WTC11 (cell line): Measurements from ENCODE around the gene USH2A. TPM values are rescaled to one million over a fixed set of nuclear protein-coding genes. Genes with fewer than 3 reads are reported as not detected.

Source experiments
- ATAC-seq: fragments of 200-7000 bp; cut with Tn5 transposase; 2 replicates; pipeline ENCODE4 v1.10.0; 2021; ENCODE audit warnings: mild to moderate bottlenecking, moderate library complexity
- CTCF ChIA-PET: fragments of 300-600 bp; sonication (Branson Sonifier 250); formaldehyde crosslinking; loops from one replicate; lab custom pipeline; 2021; ENCODE audit warnings: antibody characterized with exemption; lab: Charles Lee
- POLR2A ChIA-PET: fragments of 350-600 bp; sonication (Branson Sonifier 250); formaldehyde crosslinking; loops from one replicate; lab custom pipeline; 2021; ENCODE audit warnings: antibody characterized with exemption; lab: Charles Lee
- DNase-seq: peaks from one replicate; pipeline ENCODE4 v3.0.0; 2021; ENCODE audit warnings: low spot score
- H3K27ac Mint-ChIP-seq: 2 replicates; pipeline ENCODE4 v1.8.0; 2021; ENCODE audit warnings: mixed read lengths
- H3K27me3 Mint-ChIP-seq: 2 replicates; pipeline ENCODE4 v1.8.0; 2021; ENCODE audit warnings: low read depth, mild to moderate bottlenecking, moderate library complexity, mixed read lengths
- H3K36me3 Mint-ChIP-seq: 2 replicates; pipeline ENCODE4 v1.8.0; 2021; ENCODE audit warnings: mixed read lengths
- H3K4me1 Mint-ChIP-seq: 2 replicates; pipeline ENCODE4 v1.8.0; 2022; ENCODE audit warnings: mixed read lengths
- H3K4me3 Mint-ChIP-seq: 2 replicates; pipeline ENCODE4 v1.8.0; 2021; ENCODE audit warnings: mild to moderate bottlenecking, moderate library complexity, mixed read lengths
- H3K9me3 Mint-ChIP-seq: 2 replicates; pipeline ENCODE4 v1.8.0; 2021; ENCODE audit warnings: mixed read lengths
- E2F4 ChIP-seq: sonication (generic); formaldehyde crosslinking; IDR thresholded peaks from 2 replicates; pipeline ENCODE4 v1.8.1; 2022; ENCODE audit warnings: low read depth, mild to moderate bottlenecking, moderate library complexity, missing genetic modification reagents, borderline replicate concordance
- E2F5 ChIP-seq: sonication (generic); formaldehyde crosslinking; IDR thresholded peaks from 2 replicates; pipeline ENCODE4 v1.8.1; 2022; ENCODE audit warnings: mild to moderate bottlenecking, moderate library complexity, missing genetic modification reagents
- FOXP1 ChIP-seq: sonication (generic); formaldehyde crosslinking; IDR thresholded peaks from 2 replicates; pipeline ENCODE4 v1.8.0; 2022; ENCODE audit warnings: missing genetic modification reagents, mild to moderate bottlenecking, moderate library complexity, borderline replicate concordance
- JUN ChIP-seq: sonication (generic); formaldehyde crosslinking; IDR thresholded peaks from 2 replicates; pipeline ENCODE4 v1.8.0; 2023; ENCODE audit warnings: mild to moderate bottlenecking, missing genetic modification reagents
- KAT7 ChIP-seq: sonication (generic); formaldehyde crosslinking; IDR thresholded peaks from 2 replicates; pipeline ENCODE4 v1.8.1; 2023; ENCODE audit warnings: missing genetic modification reagents, mild to moderate bottlenecking, borderline replicate concordance
- NR3C1 ChIP-seq: sonication (generic); formaldehyde crosslinking; conservative IDR thresholded peaks from 2 replicates; pipeline ENCODE4 v1.8.1; 2023; ENCODE audit warnings: low read depth, mild to moderate bottlenecking, missing genetic modification reagents
- SP1 ChIP-seq: sonication (generic); formaldehyde crosslinking; conservative IDR thresholded peaks from 2 replicates; pipeline ENCODE4 v1.8.1; 2022; ENCODE audit warnings: missing genetic modification reagents
- TEAD4 ChIP-seq: sonication (generic); formaldehyde crosslinking; IDR thresholded peaks from 2 replicates; pipeline ENCODE4 v1.8.0; 2022; ENCODE audit warnings: mild to moderate bottlenecking, missing genetic modification reagents
- TP53 ChIP-seq: sonication (generic); formaldehyde crosslinking; IDR thresholded peaks from 2 replicates; pipeline ENCODE4 v1.8.1; 2023; ENCODE audit warnings: mild to moderate bottlenecking, missing genetic modification reagents
- USF2 ChIP-seq: sonication (generic); formaldehyde crosslinking; IDR thresholded peaks from 2 replicates; pipeline ENCODE4 v1.8.1; 2023; ENCODE audit warnings: mild to moderate bottlenecking, missing genetic modification reagents, moderate library complexity
- ZNF138 ChIP-seq: sonication (generic); formaldehyde crosslinking; conservative IDR thresholded peaks from 2 replicates; pipeline ENCODE4 v1.8.1; 2022; ENCODE audit warnings: mild to moderate bottlenecking, moderate library complexity, missing genetic modification reagents
- total RNA-seq: library from RNA; stranded (reverse); gene quantifications from 3 replicates; pipeline ENCODE4 v1.2.3, GENCODE V29; 2021
- TF ChIP-seq, protein P1 (sequence below): fragments of 200-600 bp; IDR thresholded peaks from 2 replicates; pipeline ENCODE4 v1.8.0; 2022; ENCODE audit warnings: antibody characterized with exemption
- TF ChIP-seq, protein P2 (sequence below): sonication (generic); formaldehyde crosslinking; IDR thresholded peaks from 2 replicates; pipeline ENCODE4 v1.8.0; 2023; ENCODE audit warnings: missing genetic modification reagents
- TF ChIP-seq, protein P3 (sequence below): sonication (generic); formaldehyde crosslinking; IDR thresholded peaks from 2 replicates; pipeline ENCODE4 v1.8.1; 2022; ENCODE audit warnings: mild to moderate bottlenecking, missing genetic modification reagents, moderate library complexity, borderline replicate concordance
- TF ChIP-seq, protein P4 (sequence below): sonication (generic); formaldehyde crosslinking; IDR thresholded peaks from 2 replicates; pipeline ENCODE4 v1.8.1; 2022; ENCODE audit warnings: missing genetic modification reagents, borderline replicate concordance
- TF ChIP-seq, protein P5 (sequence below): sonication (generic); formaldehyde crosslinking; IDR thresholded peaks from 2 replicates; pipeline ENCODE4 v1.8.1; 2022; ENCODE audit warnings: low read depth, missing genetic modification reagents, borderline replicate concordance
- TF ChIP-seq, protein P6 (sequence below): sonication (generic); formaldehyde crosslinking; IDR thresholded peaks from 2 replicates; pipeline ENCODE4 v1.8.0; 2022; ENCODE audit warnings: mild to moderate bottlenecking, missing genetic modification reagents

Gene USH2A
- total RNA-seq, 1 experiment from 2014 or later = 0.37 TPM

- H3K9me3 Mint-ChIP-seq = no peaks in the 10 kb centered on the region
- no peaks in the 10 kb centered on the region for H3K27me3 Mint-ChIP-seq
- H3K36me3 Mint-ChIP-seq = no peaks in the 10 kb centered on the region
- CTCF ChIA-PET = interaction anchor here (2.0 kb wide), 1 partner anchor 109 kb away, joined by 7 read pairs; no protein-coding TSS in a partner anchor
- DNase-seq = no peak
- H3K4me1 Mint-ChIP-seq = peaks cover 14% of the 10 kb centered on the region
- H3K4me3 Mint-ChIP-seq = no peak overlapping the region
- no peak for ATAC-seq
- POLR2A ChIA-PET = no interaction called here
- TF ChIP-seq, protein P1, sequence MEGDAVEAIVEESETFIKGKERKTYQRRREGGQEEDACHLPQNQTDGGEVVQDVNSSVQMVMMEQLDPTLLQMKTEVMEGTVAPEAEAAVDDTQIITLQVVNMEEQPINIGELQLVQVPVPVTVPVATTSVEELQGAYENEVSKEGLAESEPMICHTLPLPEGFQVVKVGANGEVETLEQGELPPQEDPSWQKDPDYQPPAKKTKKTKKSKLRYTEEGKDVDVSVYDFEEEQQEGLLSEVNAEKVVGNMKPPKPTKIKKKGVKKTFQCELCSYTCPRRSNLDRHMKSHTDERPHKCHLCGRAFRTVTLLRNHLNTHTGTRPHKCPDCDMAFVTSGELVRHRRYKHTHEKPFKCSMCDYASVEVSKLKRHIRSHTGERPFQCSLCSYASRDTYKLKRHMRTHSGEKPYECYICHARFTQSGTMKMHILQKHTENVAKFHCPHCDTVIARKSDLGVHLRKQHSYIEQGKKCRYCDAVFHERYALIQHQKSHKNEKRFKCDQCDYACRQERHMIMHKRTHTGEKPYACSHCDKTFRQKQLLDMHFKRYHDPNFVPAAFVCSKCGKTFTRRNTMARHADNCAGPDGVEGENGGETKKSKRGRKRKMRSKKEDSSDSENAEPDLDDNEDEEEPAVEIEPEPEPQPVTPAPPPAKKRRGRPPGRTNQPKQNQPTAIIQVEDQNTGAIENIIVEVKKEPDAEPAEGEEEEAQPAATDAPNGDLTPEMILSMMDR = no peak
- TF ChIP-seq, protein P2, sequence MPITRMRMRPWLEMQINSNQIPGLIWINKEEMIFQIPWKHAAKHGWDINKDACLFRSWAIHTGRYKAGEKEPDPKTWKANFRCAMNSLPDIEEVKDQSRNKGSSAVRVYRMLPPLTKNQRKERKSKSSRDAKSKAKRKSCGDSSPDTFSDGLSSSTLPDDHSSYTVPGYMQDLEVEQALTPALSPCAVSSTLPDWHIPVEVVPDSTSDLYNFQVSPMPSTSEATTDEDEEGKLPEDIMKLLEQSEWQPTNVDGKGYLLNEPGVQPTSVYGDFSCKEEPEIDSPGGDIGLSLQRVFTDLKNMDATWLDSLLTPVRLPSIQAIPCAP (CRISPR knock-in tag) = no peak
- TF ChIP-seq, protein P3, sequence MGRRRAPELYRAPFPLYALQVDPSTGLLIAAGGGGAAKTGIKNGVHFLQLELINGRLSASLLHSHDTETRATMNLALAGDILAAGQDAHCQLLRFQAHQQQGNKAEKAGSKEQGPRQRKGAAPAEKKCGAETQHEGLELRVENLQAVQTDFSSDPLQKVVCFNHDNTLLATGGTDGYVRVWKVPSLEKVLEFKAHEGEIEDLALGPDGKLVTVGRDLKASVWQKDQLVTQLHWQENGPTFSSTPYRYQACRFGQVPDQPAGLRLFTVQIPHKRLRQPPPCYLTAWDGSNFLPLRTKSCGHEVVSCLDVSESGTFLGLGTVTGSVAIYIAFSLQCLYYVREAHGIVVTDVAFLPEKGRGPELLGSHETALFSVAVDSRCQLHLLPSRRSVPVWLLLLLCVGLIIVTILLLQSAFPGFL (CRISPR knock-in tag) = no peak
- no peak for TF ChIP-seq KAT7 (CRISPR knock-in tag)
- no peak for TF ChIP-seq E2F5 (CRISPR knock-in tag)
- TF ChIP-seq, protein P4, sequence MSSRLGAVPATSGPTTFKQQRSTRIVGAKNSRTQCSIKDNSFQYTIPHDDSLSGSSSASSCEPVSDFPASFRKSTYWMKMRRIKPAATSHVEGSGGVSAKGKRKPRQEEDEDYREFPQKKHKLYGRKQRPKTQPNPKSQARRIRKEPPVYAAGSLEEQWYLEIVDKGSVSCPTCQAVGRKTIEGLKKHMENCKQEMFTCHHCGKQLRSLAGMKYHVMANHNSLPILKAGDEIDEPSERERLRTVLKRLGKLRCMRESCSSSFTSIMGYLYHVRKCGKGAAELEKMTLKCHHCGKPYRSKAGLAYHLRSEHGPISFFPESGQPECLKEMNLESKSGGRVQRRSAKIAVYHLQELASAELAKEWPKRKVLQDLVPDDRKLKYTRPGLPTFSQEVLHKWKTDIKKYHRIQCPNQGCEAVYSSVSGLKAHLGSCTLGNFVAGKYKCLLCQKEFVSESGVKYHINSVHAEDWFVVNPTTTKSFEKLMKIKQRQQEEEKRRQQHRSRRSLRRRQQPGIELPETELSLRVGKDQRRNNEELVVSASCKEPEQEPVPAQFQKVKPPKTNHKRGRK (CRISPR knock-in tag) = no peak
- no peak for TF ChIP-seq NR3C1 (CRISPR knock-in tag)
- no peak for TF ChIP-seq TEAD4
- no peak for TF ChIP-seq FOXP1 (CRISPR knock-in tag)
- no peak for TF ChIP-seq ZNF138 (CRISPR knock-in tag)
- TF ChIP-seq, protein P5, sequence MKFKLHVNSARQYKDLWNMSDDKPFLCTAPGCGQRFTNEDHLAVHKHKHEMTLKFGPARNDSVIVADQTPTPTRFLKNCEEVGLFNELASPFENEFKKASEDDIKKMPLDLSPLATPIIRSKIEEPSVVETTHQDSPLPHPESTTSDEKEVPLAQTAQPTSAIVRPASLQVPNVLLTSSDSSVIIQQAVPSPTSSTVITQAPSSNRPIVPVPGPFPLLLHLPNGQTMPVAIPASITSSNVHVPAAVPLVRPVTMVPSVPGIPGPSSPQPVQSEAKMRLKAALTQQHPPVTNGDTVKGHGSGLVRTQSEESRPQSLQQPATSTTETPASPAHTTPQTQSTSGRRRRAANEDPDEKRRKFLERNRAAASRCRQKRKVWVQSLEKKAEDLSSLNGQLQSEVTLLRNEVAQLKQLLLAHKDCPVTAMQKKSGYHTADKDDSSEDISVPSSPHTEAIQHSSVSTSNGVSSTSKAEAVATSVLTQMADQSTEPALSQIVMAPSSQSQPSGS (CRISPR knock-in tag) = no peak
- TF ChIP-seq TP53 (CRISPR knock-in tag) = no peak
- TF ChIP-seq USF2 (CRISPR knock-in tag) = no peak
- no peak for TF ChIP-seq SP1 (CRISPR knock-in tag)
- TF ChIP-seq, protein P6, sequence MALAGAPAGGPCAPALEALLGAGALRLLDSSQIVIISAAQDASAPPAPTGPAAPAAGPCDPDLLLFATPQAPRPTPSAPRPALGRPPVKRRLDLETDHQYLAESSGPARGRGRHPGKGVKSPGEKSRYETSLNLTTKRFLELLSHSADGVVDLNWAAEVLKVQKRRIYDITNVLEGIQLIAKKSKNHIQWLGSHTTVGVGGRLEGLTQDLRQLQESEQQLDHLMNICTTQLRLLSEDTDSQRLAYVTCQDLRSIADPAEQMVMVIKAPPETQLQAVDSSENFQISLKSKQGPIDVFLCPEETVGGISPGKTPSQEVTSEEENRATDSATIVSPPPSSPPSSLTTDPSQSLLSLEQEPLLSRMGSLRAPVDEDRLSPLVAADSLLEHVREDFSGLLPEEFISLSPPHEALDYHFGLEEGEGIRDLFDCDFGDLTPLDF (CRISPR knock-in tag) = no peak
- no peak for TF ChIP-seq E2F4 (CRISPR knock-in tag)
- no peak for TF ChIP-seq JUN (CRISPR knock-in tag)
- no peak overlapping the region for H3K27ac Mint-ChIP-seq
Measured at GRCh38 chr1:216111842-216112241, 311.4 kb downstream of the USH2A start.
